Jurkat, Clone E6-1 (cell line): ENCODE data around the gene ECM2. TPM values are rescaled to one million over a fixed set of nuclear protein-coding genes. Genes with fewer than 3 reads are reported as not detected.
"Not testable (repeated sequence)": the region's sequence is repeated elsewhere in the genome, so short reads cannot be mapped to it uniquely, and the experiment has no call there.

Experiments used
- DNase-seq: peaks from one replicate; pipeline ENCODE4 v3.0.0-alpha.2; 2011; ENCODE audit warnings: low read depth, low spot score
- H3K4me3 ChIP-seq: 2 replicates; pipeline ENCODE4 v1.5.1; 2011; ENCODE audit warnings: mild to moderate bottlenecking, low read length, control low read depth, moderate library complexity
- polyA plus RNA-seq: library from polyadenylated mRNA; unstranded; fragments of >200 nt; gene quantifications from one replicate; pipeline ENCODE4 v1.2.1, GENCODE V29; 2012; ENCODE audit warnings: missing spikeins; ENCODE audit not compliant: insufficient read length, insufficient read depth

Gene ECM2
- polyA plus RNA-seq = not detected

GRCh38 chr9:92535940-92536850 is at the start of gene ECM2:
Gene ECM2, minus strand, starts transcription at chr9:92535990. Its CDS starts 13,124 bp downstream, at chr9:92522866.
- no peak for DNase-seq
- no peak within 1 kb of the TSS for H3K4me3 ChIP-seq

- no peak for DNase-seq
- H3K4me3 ChIP-seq = no peak overlapping the region
Measured at GRCh38 chr9:92576175-92576574, 40.4 kb upstream of the ECM2 start.

DNA sequence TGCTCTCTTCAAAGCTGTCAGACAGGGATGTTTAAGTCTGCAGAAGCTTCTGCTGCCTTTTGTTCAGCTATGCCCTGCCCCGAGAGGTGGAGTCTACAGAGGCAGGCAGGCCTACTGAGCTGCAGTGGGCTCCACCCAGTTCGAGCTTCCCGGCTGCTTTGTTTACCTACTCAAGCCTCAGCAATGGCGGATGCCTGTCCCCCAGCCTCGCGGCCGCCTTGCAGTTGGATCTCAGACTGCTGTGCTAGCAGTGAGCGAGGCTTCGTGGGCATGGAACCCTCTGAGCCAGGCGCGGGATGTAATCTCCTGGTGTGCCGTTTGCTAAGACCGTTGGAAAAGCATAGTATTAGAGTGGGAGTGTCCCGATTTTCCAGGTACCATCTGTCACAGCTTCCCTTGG is 37.8 kb upstream of the ECM2 start:
- not testable (repeated sequence) for H3K4me3 ChIP-seq, DNase-seq

- DNase-seq, H3K4me3 ChIP-seq: not testable (repeated sequence)
Measured at GRCh38 chr9:92571871-92572270, 36.1 kb upstream of the ECM2 start.

DNA sequence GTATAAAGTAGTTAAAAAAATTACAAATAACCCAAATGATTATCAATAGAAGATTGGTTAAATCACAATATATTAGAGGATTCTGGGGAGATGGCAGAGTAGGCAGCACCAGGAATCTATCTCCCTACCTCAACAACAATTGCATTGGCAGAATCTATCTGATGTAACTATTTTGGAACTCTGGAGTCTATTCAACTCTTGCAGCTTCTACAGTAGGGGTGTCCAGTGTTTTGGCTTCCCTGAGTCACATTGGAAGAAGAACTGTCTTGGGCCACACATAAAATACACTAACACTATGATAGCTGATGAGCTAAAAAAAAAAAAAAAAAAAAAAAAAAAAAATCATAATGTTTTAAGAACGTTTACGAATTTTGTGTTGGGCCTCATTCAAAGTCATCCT is 29.2 kb upstream of the ECM2 start:
- H3K4me3 ChIP-seq = no peak overlapping the region
- no peak for DNase-seq

DNA sequence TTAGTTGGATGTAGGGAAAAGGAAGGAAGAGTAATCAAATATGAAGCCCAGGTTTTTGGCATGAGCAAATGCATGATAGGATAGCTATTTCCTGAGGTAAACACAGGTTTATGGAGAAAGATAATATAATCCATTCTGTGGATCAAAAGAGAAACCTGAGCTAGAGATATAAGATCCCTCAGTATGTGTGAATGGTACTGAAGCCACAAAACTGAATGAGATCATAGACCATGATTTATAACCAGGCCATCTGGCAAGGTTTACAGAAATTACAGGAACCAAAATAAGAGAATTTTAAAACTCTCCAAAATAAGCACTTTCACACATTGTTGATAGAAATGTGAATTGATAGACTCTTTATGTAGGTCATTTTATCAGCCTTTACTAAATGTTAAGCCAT is 28.7 kb upstream of the ECM2 start:
- no peak overlapping the region for H3K4me3 ChIP-seq
- DNase-seq = no peak

DNA sequence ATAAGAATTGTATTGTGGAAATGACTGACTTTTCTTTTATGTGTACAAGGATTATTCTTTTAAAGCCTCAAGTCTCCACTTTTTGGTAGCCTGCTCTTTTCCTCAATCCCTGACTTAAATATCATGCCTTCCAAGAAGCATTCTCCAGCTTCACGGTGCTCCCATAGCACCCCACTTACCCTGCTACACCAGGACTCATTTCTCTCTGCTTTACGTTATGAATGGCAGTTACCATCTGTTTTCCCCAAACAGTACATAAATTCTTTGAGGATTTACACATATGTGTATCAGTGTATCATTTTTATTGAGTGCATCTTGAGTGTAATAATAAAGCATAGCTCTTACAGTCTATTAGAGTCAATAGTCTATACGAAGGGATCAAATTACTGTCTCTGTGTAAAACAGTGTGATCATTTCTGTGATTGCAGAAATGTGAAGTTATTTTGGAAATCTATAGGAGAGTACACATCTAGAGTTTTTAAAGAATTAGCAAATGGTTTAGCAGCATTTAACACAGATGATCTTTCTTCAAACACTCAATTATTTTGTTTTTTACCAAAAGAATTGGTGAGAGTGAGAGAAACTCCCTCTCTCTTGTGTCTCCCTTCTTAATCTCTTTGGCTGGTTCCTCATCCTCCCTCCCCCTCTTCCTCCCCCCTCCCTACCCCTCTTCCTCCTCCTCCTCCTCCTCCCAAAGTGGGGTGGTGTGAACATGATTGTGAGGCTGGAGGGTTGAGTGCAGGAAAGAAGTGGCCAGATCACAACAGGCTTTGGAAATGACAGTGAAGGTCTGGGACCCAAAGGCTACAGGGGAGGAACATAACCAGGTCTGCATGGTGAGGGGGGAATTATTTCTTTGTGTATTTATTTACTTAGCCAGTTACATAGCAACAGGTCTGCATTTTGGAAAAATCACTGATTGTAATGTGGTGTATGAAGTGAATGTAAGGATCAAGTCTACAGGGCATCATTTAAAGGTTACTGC is 27.6 kb upstream of the ECM2 start:
- DNase-seq = no peak
- H3K4me3 ChIP-seq = no peak overlapping the region

DNA sequence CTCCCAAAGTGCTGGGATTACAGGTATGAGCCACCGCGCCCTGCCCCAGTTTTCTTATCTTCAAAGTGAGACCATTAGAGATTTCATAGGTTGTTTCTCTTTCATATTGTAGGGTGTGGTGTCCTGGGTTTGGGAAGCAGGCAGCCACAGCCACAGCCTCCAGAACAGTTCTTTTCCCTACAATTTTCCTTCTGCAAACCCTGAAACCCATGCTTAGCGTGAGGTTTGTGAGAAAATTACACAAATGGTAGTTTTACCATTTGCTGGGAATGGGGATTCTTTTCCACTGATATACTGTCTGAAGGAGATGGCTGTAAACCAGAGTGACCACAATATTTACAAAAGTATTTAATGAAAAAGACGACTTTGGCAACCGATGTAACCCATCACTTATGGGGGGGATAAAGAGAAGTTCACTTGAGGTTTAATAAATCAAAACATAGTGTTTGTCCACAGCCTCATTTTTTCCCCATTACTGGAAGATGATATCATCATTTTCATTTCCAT is 26.7 kb upstream of the ECM2 start:
- H3K4me3 ChIP-seq = no peak overlapping the region
- no peak for DNase-seq

GRCh38 chr9:92561374-92562330 is 25.9 kb upstream of the ECM2 start:
- H3K4me3 ChIP-seq = no peak overlapping the region
- no peak for DNase-seq

DNA sequence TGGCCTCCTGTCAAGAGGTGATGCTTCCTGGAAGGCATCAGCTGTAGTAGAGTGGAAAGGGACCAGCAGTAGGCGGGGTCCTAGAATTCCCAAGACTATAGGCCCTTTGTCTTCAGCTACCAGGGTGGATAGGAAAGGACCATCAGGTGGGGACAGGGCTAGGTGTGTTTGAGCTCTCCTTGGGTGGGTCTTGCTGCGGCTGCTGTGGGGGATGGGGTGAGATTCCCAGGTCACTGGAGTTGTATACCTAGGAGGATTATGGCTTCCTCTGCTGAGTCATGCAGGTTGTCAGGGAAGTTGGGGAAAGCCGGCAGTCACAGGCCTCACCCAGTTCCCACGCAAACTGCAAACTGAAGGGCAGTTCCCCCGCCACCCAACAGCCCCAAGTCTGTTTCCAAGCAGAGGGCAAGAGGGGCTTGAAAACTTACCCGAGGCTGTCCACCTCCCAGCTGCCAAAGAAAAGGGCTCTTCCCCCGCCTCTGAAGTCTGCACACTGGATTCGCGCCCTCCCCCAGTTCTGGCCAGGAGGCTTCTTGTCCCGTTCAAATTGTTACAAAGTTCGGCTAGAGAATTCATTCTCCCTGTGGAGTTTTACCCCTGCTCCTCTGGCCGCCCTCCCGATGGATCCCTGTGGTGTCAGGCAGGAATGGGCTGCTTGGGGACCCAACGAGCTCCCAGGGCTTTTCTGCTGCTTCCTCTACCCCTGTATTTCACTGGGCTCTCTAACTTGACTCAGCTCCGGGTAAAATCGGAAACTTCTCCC is 23.0 kb upstream of the ECM2 start:
- no peak overlapping the region for H3K4me3 ChIP-seq
- no peak for DNase-seq

DNA sequence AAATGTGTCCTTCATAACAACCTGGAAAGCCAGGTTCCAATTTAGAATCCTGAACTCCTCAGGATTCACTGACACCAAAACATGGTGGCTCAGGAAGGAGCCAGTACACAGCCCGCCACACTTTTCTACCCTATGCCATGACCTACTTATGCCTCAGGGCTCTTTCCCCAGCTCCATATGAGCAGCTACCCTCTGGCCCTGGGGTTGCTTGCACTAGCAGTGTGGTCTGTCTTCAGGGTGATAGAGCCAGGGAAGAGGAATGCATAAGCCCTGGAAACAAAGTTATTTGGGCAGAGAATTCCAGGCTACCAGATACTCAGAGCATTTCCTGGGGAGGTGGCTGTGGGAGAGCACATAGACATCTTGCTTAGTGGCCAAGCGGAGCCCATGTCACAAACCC is 15.0 kb upstream of the ECM2 start:
- no peak overlapping the region for H3K4me3 ChIP-seq
- no peak for DNase-seq

DNA sequence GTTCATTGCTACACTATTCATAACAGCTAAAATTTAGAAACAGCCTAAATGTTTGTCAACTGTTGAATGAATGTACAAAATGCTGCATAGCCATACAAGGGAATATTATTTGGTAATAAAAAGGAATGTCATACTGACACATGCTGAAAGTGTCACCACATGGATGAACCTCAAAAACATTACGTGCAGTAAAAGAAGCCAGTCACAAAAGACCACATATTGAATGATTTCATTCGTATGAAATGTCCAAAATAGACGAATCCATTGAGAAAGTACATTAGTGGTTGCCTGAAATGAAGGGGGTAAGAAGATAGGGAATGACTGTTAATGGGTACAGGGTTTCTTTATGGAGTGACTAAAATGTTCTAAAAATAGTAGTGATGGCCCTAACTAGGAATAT is 11.6 kb upstream of the ECM2 start:
- no peak for DNase-seq
- no peak overlapping the region for H3K4me3 ChIP-seq

DNA sequence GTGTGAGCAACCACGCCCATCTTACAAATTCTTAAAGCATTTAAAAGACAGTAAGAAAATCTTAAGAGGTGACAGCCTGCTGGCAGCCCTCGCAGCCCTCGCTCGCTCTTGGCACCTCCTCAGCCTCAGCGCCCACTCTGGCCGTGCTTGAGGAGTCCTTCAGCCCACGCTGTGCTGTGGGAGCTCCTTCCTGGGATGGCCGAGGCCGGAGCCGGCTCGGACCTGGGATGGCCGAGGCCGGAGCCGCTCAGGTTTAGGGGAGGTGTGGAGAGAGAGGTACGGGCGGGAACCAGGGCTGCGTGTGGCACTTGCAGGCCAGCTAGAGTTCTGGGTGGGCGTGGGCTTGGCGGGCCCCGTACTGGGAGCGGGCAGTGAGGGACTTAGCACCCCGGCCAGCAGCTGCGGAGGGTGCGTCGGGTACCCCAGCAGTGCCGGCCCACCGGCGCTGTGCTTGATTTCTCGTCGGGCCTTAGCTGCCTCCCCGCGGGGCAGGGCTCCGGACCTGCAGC is 9.3 kb upstream of the ECM2 start:
- no peak overlapping the region for H3K4me3 ChIP-seq
- no peak for DNase-seq

DNA sequence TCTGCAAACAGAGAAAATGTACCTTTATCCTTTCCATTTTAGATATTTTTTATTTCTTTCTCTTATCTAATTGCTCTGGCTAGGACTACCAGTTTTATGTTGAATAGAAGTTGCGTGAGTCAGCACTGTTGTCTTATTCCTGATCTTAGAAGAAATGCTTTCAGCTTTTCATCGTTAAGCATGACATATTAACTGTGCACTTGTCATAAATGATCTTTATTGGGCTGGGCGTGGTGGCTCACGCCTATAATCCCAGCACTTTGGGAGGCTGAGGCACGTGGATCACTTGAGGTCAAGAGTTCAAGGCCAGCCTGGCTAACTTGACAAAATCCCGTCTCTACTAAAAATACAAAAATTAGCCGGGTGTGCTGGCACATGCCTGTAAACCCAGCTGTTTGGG is 8.2 kb upstream of the ECM2 start:
- no peak for DNase-seq
- no peak overlapping the region for H3K4me3 ChIP-seq

DNA sequence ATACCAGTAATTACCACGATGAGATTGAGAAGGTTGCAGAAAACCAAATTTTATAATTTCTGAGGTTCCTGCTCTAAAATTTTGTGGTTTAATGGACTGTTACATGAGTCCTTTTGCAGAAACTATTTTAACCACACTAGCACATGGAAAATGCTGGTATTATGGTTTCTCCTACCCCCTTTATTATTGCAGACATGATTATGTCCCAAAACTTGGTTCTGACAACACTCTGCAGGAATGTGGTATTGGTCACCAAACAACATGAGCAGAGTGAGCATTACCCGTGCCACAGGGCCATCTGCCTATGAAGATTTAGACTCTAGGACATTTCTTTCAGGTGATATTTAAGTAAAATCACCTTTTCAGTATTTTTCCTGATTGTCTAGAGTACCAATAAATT is 2.8 kb upstream of the ECM2 start:
- no peak for DNase-seq
- H3K4me3 ChIP-seq = no peak overlapping the region

- H3K4me3 ChIP-seq = no peak overlapping the region
- no peak for DNase-seq
Measured at GRCh38 chr9:92534674-92535073, 1.1 kb downstream of the ECM2 start.

GRCh38 chr9:92534204-92534603 is 1.6 kb downstream of the ECM2 start:
- H3K4me3 ChIP-seq = no peak overlapping the region
- DNase-seq = no peak

GRCh38 chr9:92530893-92531292 is 4.9 kb downstream of the ECM2 start:
- no peak overlapping the region for H3K4me3 ChIP-seq
- no peak for DNase-seq
